KMS-11 (cell line): ENCODE measurements around the gene HNF4A.

Experiments used
- H2AFZ ChIP-seq: fragments of 200-600 bp; sonication (generic); 2 replicates; pipeline ENCODE4 v1.6.1; 2016; ENCODE audit warnings: antibody characterized with exemption, mixed run types, low read depth
- H3K27ac ChIP-seq: fragments of 200-600 bp; sonication (generic); 2 replicates; pipeline ENCODE4 v1.6.1; 2016; ENCODE audit warnings: mild to moderate bottlenecking, mixed run types
- H3K27me3 ChIP-seq: fragments of 200-600 bp; sonication (generic); 2 replicates; pipeline ENCODE4 v1.6.1; 2017; ENCODE audit warnings: mild to moderate bottlenecking, low read depth, mixed run types, moderate library complexity; ENCODE audit not compliant: insufficient read depth
- H3K36me3 ChIP-seq: fragments of 200-600 bp; sonication (generic); 2 replicates; pipeline ENCODE4 v1.6.1; 2017; ENCODE audit warnings: mild to moderate bottlenecking, mixed run types; ENCODE audit not compliant: insufficient read depth
- H3K4me1 ChIP-seq: fragments of 200-600 bp; sonication (generic); 2 replicates; pipeline ENCODE4 v1.6.1; 2016; ENCODE audit warnings: mild to moderate bottlenecking, low read depth, mixed run types; ENCODE audit not compliant: poor library complexity, severe bottlenecking
- H3K4me2 ChIP-seq: fragments of 200-600 bp; sonication (generic); 2 replicates; pipeline ENCODE4 v1.7.0; 2016; ENCODE audit warnings: mild to moderate bottlenecking, mixed run types
- H3K4me3 ChIP-seq: fragments of 200-600 bp; sonication (generic); IDR thresholded peaks from 2 replicates; pipeline ENCODE4 v1.6.1; 2017; ENCODE audit warnings: low read depth, low read length, mixed read lengths; ENCODE audit not compliant: insufficient read depth
- H3K79me2 ChIP-seq: fragments of 200-600 bp; sonication (generic); 2 replicates; pipeline ENCODE4 v1.6.1; 2016; ENCODE audit warnings: low read depth, mixed run types; ENCODE audit not compliant: insufficient read depth
- H3K9ac ChIP-seq: fragments of 200-600 bp; sonication (generic); 2 replicates; pipeline ENCODE4 v1.6.1; 2016; ENCODE audit warnings: mild to moderate bottlenecking, mixed run types
- H4K20me1 ChIP-seq: fragments of 200-600 bp; sonication (generic); 2 replicates; pipeline ENCODE4 v1.6.1; 2016; ENCODE audit warnings: mild to moderate bottlenecking, mixed run types; ENCODE audit not compliant: insufficient read depth
- CTCF ChIP-seq: fragments of 200-600 bp; sonication (generic); conservative IDR thresholded peaks from 2 replicates; pipeline ENCODE4 v1.6.1; 2017; ENCODE audit warnings: low read depth, mild to moderate bottlenecking, antibody characterized with exemption, low read length, moderate library complexity, mixed read lengths

Gene HNF4A

GRCh38 chr20:44407402-44408184 lies 52.1 kb downstream of the HNF4A start:
- H4K20me1 ChIP-seq, result no peaks in the 10 kb centered on the region
- TF ChIP-seq CTCF, result no peak
- no peak overlapping the region for H3K27ac ChIP-seq
- no peaks in the 10 kb centered on the region for H3K36me3 ChIP-seq
- H3K4me2 ChIP-seq, result no peak overlapping the region
- no peak overlapping the region for H3K9ac ChIP-seq
- H3K4me3 ChIP-seq, result no peak overlapping the region
- no peaks in the 10 kb centered on the region for H3K27me3 ChIP-seq
- no peaks in the 10 kb centered on the region for H3K4me1 ChIP-seq
- no peaks in the 10 kb centered on the region for H3K79me2 ChIP-seq
- no peak overlapping the region for H2AFZ ChIP-seq

- TF ChIP-seq CTCF, result no peak
- Histone ChIP-seq H3K4me3 (no peak overlapping the region), H2AFZ (no peak overlapping the region), H3K79me2 (no peaks in the 10 kb centered on the region), H3K27me3 (no peaks in the 10 kb centered on the region), H3K36me3 (no peaks in the 10 kb centered on the region), H3K27ac (no peak overlapping the region), H3K4me2 (no peak overlapping the region), H4K20me1 (no peaks in the 10 kb centered on the region), H3K9ac (no peak overlapping the region), H3K4me1 (no peaks in the 10 kb centered on the region)
These were observed 53.7 kb downstream of the HNF4A start for GRCh38 chr20:44409132-44409600.

- Histone ChIP-seq H3K27me3 (no peaks in the 10 kb centered on the region), H2AFZ (no peak overlapping the region), H3K36me3 (no peaks in the 10 kb centered on the region), H3K4me3 (no peak overlapping the region), H3K79me2 (no peaks in the 10 kb centered on the region), H3K4me1 (no peaks in the 10 kb centered on the region), H4K20me1 (no peaks in the 10 kb centered on the region), H3K27ac (no peak overlapping the region), H3K9ac (no peak overlapping the region), H3K4me2 (no peak overlapping the region)
- no peak for TF ChIP-seq CTCF
These were observed 55.1 kb downstream of the HNF4A start for GRCh38 chr20:44410583-44411019.

- Histone ChIP-seq H3K27ac (no peak overlapping the region), H2AFZ (no peak overlapping the region), H3K9ac (no peak overlapping the region), H3K4me2 (no peak overlapping the region), H3K4me3 (no peak overlapping the region), H3K27me3 (no peaks in the 10 kb centered on the region; the same call in 1 of the 2 replicates), H3K36me3 (no peaks in the 10 kb centered on the region), H3K4me1 (no peaks in the 10 kb centered on the region), H3K79me2 (no peaks in the 10 kb centered on the region), H4K20me1 (no peaks in the 10 kb centered on the region)
- TF ChIP-seq CTCF, result no peak
These were observed 55.7 kb downstream of the HNF4A start for GRCh38 chr20:44411020-44411756.
